NCI-H187 treated with DMSO at 0.1 percent for 48 hours (cell line): Measurements from ENCODE around the gene PLA2R1.

ENCODE experiments used
- DNase-seq: peaks from one replicate; lab custom pipeline; 2025; lab: John Stamatoyannopoulos, UW

PLA2R1 gene

DNA sequence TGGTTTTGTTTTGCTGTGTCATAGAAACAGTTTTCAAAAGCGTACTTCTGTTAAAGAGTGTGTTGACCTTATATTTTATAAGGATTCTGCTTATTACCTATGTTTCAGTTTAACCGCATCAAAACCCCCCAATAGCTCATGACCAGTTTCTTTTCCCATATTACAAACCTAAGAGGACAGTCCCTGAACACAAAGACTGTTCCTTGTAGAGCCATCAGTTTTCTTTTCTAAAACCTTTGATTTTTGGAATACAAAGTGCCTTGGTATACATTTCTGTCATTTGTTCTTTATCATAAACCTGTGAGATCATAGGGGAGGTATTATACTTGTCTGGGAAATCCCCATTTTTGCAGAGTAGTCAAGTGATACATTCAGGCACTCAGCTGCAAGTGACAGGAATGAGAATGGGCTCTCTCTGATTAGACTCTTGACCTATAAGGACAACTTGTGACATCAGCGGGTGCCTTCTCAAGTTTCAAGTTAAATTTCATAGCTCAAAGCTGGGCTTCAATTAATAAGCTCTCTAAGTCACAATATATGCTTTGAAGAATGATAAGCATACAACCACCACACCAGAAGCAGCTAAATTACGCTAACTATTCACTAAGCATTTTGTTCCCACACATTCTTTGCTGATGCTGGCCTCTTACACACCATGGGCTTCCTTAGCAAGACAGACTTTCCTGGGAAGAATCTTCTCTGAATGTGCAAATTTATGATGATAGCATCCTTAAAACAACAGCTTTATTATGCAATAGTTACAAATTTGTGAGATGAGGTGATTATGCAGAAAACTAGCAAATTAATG lies 167.0 kb downstream of the PLA2R1 start:
- DNase-seq, result no peak

DNA sequence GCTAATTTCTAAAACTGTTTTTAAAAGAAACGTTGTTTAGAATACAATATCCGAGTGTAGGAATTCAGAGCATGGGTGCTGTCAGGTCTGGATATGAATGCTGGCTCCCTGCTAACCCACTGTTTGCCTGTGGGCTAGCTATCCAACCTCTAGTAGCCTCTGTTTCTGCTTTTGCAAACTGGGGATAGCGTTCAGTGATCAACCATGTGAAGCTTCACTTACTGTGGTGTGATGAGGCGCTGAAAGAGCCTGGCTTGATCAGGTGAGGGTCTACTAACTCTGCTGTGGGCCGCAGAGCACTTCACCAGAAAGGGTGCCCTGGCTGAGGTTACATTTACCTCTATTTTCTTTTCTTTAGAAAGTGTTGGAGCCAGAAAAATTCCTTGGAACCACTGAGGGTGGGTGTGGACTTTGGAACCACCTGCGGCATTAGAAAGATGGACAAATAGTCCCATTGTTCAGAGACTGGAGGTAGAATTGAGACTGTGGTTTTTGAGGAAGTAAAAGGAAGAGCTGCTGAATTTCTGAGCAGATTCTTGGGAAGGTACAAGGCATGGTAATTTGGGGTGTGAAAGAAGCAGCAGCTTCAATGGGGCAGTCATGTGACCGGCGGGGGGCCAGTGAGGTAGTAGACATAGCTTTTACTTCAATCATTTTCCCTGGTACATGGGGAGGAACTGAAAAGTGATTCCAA lies 168.1 kb downstream of the PLA2R1 start:
- no peak for DNase-seq

DNA sequence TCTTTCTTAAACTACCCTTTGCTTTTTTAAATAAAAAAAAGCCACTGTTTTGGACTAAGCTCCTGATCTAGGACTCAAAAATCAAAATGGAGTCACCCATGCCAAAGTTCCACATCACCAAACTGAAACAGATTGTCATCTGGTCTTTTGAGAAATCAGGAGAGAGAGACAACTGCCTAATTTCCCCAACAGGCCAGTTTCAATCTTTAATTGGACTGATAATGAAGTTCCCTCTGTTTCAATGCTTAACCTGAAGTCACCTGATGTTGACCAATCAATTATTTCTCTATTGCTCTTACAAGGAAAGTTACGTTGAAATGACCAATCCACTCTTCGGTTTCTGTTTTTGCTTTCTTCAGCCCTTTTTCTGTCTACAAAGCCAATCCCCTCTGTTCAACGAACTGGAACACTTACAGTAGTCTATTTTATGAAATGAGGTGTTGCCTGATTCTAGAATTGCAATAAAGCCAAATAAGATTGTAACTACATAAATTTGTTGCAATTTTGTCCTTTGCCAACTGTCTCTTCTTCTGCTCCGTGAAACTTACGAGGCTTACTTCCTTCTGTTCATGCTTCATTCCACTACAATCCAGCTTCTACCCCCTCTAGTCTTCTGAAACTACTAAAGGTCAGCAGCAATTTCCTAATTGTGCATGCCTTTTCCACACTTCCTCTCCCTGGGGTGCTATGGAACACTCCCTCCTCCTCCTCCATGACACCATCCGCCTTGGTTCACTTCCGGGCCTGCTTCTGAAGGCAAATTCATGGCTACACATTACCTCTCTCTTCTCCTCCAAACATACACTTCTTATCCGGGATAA lies 169.2 kb downstream of the PLA2R1 start:
- no peak for DNase-seq

DNA sequence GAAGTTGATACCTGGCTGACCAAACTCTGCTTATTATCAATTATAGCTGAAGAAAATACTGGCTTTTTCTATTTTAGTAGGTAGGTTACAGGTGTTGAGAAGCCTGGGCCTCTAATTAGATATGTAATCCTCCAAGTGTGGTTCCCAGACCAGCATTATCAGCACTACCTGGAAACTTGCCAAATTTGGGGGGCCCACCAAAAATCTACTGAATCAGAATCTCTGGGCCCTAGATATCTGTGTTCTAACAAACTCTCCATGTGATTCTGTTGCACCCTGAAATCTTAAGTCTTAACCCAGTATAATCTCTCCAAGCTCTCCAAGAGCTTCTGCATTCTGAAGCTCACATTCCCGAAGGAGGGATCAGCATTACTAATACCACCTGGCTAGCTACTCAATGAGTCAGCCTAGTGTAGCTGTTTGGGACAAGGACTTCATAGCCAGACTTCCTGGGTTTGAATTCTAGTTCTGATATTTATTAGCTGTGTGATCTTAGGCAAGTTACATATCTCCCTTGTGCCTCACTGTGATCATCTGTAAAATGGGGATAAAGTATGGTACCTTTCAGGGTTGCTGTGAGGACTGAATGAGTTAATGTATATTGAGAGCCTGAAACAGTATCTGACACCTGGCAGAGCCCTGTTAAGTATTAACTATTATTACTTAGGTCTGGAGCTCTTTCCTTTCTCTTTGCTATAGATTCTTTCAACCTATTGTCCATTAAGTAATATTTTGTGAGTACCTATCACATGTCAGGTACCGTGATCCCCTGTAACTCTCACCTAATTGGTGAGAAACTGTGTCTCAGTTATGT lies 170.3 kb downstream of the PLA2R1 start:
- no peak for DNase-seq

DNA sequence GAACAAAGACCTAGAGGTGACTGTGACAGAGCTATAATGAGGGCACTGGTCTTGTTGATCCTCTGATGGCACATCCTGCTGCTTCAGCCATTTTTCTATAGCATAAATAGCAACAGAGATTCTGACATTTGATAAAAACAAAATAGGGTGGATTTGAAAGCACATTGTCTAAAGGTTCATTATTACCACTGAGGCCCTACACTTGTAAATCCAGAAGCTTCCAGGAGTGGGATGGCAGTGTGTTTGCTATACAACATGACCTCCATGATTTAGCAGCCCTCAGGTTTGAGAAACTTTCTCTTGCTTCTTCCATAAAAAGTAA lies 171.2 kb downstream of the PLA2R1 start:
- no peak for DNase-seq

- DNase-seq, result no peak
Measured at GRCh38 chr2:159890551-159891266, 171.7 kb downstream of the PLA2R1 start.

GRCh38 chr2:159882130-159882745 lies 180.2 kb downstream of the PLA2R1 start:
- no peak for DNase-seq
